ENCODE results near the gene MRNIP.

DNA sequence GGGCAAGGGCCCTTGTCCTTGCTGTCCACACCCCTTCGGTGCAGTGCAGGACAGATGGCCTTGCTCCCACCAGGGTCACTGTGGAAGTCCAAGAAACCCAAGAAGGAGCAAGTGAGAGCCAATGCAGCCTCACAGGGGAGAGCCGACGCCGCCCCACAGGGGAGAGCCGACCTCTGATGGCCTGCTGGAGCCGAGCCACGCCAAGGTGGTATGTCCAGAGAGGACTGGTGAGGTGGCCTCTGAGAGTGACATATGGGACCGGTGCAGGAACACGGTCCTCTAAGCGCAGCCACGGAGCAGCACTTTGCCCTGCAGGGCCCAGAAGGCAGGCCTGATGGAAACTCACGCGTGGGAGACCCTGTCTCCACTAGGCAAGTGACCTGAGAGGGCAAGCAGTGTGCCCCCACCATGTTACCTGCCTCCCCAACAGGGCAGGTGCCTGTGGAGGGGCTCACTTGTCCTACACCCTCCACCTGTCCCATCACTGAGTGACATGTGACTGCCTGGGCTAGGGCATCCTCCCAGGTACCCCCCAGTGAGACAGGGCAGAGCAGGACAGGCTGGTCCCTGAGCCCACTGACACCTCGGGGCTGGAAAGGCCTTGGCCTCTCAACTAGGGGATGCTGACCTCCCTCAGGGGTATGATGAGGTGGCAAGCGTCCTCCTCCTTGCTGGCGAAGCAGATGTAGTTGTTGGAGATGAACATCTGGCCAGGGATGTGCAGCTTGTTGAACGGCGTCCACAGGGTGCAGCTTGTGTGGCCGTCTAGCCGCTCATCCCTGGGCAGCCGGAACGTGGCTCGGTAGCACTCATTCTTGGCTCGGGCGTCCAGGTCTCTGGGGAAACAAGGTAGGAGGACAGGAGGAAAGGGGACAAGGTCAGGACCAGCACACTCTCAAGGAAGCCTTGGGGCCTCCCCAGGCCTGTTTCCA lies 32.4 kb upstream of the MRNIP start:
- TF ChIP-seq, protein P1, sequence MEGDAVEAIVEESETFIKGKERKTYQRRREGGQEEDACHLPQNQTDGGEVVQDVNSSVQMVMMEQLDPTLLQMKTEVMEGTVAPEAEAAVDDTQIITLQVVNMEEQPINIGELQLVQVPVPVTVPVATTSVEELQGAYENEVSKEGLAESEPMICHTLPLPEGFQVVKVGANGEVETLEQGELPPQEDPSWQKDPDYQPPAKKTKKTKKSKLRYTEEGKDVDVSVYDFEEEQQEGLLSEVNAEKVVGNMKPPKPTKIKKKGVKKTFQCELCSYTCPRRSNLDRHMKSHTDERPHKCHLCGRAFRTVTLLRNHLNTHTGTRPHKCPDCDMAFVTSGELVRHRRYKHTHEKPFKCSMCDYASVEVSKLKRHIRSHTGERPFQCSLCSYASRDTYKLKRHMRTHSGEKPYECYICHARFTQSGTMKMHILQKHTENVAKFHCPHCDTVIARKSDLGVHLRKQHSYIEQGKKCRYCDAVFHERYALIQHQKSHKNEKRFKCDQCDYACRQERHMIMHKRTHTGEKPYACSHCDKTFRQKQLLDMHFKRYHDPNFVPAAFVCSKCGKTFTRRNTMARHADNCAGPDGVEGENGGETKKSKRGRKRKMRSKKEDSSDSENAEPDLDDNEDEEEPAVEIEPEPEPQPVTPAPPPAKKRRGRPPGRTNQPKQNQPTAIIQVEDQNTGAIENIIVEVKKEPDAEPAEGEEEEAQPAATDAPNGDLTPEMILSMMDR (conservative IDR thresholded peaks at IDR 0.05), result no peak
- TF ChIP-seq EZH2 (IDR thresholded peaks at IDR 0.05; ENCODE audit: low read depth), result no peak
